Measurements from ENCODE around the gene ORC4. TPM values are rescaled to one million over a fixed set of nuclear protein-coding genes. Genes with fewer than 3 reads are reported as not detected.

The ORC4 gene
- polyA plus RNA-seq (2012; ENCODE audit: insufficient read depth, insufficient read length): 28.3 TPM

DNA sequence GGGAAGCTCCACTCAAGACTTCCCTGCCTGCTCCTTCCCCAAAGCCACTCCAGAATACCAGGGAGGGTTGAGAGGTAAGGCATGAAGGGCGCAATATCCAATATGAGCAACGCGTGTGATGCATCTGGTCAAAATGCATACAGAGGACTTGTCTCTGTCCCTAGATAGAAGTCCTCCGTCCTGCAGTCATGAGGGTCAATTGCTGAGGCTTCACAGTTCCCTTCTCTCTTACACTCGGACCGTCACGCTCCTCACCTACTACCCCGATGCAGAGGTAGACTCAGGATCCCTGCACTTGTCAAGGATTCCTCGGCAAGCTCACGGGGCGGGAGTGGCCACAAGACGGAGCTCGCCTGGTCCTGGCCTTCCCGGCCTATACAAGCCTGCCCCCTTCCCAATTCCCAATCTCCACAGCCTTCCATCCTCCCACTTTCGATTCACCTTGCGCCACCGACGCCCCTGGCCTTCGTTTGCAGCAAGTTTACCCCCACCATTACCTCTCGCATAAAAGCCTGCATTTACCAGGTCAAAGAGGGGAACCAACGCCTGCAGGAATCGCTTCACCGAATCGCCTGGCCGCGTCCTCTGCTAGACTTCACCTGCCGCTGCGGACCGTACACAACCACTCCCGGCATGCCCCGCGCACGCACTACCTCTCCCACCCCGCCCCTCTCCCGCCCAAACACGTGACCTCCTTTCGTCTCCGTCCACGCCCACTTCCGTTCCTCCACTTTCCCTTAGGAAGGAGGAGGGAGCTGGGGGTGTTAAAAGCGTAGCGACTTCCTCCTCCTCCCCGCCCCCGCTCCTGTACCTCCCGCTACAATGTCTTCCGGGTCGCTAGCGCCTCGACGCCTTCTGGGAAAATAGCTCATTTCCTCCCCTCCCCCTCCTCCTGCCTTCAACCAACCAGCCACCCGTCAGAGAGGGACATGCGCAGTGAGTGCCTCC, at the start of gene ORC4:
Gene ORC4, minus strand, starts transcription at position 627 of the 948 bp plus-strand sequence. CDS start 44,779 bp downstream, outside the sequence.
- peak within 1 kb of the TSS; percentile 98 for H3K4me3 ChIP-seq (ENCODE audit: low read length)
- peak; percentile 99 for DNase-seq (ENCODE audit: low read depth, low spot score)

DNA sequence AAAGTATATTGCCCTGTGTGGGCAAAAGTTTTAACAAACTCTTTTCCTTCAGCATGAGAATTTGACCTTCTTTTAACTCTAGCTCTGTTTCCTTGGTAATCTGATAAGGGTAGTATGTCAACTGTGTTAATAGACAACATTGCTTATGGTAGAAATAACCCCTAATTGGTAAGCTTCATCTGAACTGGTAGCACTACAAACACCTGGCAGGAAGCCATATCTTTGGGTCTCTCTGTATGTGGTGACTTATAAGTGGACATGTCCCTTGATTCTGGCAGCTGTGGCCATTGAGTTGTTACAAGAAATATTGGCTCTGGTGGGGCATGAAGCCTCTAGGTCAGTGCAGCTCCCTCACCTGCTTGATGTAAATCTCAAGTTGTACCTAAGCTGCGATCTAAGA, 47.3 kb upstream of the ORC4 start:
- DNase-seq (ENCODE audit: low read depth, low spot score): no peak
- H3K4me3 ChIP-seq (ENCODE audit: low read length): no peak overlapping the region

- H3K4me3 ChIP-seq (ENCODE audit: low read length): no peak overlapping the region
- DNase-seq (ENCODE audit: low read depth, low spot score): no peak
Measured at GRCh38 chr2:148065936-148066335, 45.4 kb upstream of the ORC4 start.

DNA sequence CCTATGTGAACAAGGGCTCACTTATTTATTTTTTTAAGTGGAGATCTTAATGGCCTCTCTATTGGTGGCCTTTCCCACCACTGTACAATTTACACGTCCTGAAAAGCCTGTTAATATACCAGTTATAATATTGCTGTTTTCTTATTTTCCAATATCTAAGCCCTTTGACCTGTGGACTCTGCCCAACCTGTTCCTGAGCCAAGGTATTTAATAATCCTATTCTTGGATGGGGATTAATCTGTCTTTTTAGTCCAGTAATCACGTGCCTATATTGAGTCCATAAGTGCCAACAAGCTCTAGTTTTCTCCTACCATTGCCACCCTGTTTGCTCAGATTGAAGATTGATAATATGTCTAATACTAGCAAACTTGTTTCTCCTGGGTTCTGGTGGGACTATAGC, 43.1 kb upstream of the ORC4 start:
- H3K4me3 ChIP-seq (ENCODE audit: low read length): no peak overlapping the region
- DNase-seq (ENCODE audit: low read depth, low spot score): no peak

DNA sequence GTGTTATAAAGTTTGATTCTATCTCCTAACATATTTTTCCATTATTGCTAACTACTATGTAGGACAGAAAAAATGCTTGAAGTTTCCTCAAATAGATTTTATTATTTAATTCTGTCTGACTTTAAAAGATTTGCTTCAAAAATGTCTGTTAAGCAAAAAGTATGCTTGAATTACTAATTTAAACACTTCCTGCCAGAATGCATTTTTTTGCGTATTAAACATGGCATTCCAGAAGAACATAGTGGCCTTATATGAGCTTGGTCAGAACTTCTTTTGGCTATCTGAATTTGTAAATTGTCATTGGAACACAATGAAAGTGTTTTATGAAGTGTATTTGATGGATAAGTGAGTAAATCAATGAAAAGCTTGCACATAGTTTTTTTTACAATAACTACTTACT, 38.1 kb upstream of the ORC4 start:
- no peak overlapping the region for H3K4me3 ChIP-seq (ENCODE audit: low read length)
- DNase-seq (ENCODE audit: low read depth, low spot score): no peak

DNA sequence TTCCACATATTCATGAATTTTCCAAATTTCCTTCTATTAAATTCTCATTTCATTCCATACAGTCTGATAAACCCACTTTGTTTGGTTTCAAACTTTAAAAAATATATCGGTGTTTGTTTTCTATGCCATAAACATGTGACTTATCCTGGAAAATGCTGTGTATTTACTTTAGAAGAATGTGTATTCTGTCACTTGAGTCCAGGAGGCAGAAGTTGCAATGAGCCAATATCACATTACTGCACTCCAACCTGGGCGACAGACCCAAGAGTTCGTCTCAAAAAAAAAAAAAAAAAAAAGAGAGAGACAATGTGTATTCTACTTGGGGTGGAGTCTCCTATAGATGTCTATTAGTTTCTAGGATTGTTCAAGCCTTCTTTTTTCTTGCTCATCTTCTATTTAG, 32.1 kb upstream of the ORC4 start:
- DNase-seq (ENCODE audit: low read depth, low spot score): no peak

DNA sequence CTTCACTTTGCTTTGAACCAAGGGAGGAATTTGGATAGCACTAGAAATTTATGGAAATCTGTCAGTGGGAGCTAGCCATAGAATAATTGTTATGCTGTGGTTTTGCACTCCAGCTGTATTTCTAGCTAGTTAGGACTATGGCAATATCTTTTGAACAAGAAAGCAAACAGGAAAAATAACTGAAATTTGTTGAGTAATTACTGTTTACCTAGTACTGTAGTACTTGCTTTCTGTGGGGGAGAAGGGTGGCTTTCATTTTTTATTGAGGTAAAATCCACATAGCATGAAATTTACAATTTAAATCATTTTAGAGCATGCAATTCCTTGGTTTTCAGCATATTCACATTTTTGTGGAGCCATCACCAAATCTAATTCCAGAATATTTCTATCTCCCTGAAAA, 28.7 kb upstream of the ORC4 start:
- DNase-seq (ENCODE audit: low read depth, low spot score): no peak
- no peak overlapping the region for H3K4me3 ChIP-seq (ENCODE audit: low read length)

More for the DNA sequence above, 32.1 kb upstream of the ORC4 start:
- no peak overlapping the region for H3K4me3 ChIP-seq (ENCODE audit: low read length)

DNA sequence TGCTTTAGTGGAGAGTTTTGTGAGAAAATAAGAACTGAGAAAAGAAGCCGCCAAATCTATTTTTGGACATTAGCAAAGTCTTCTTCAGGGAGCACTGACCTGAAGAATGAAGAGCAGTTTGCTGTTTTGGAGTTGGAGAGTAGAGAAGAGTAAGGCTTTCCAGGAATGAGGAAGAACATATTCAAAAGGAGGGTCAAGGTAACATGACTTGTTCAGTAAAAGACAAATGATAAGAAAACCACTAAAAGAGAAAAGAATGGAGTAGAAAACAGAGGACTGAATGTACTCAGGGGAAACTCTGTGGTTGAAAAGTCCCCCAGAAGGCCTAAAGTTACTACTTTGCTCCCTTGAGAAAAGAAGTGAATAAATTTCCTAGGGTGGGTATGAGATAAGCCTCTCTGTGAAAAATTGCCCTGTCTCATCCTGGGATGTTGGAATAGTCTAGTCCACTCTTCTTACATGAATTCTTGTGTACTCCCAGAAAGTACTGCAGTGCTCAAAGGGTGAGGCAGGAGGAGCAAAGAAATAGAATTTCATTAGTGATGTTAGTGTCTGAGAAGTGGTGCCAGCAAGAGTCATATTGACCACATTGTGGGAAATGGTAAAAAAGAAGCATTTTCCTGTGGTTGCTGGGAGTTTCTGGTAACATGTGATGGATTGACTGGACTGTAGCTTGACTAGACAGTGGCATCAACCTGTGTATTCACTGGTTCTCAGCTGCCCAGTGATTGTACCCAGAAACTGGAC, 28.1 kb upstream of the ORC4 start:
- H3K4me3 ChIP-seq (ENCODE audit: low read length): no peak overlapping the region
- DNase-seq (ENCODE audit: low read depth, low spot score): no peak

GRCh38 chr2:148046802-148047201, 26.3 kb upstream of the ORC4 start:
- H3K4me3 ChIP-seq (ENCODE audit: low read length): no peak overlapping the region
- DNase-seq (ENCODE audit: low read depth, low spot score): peak; percentile 55

DNA sequence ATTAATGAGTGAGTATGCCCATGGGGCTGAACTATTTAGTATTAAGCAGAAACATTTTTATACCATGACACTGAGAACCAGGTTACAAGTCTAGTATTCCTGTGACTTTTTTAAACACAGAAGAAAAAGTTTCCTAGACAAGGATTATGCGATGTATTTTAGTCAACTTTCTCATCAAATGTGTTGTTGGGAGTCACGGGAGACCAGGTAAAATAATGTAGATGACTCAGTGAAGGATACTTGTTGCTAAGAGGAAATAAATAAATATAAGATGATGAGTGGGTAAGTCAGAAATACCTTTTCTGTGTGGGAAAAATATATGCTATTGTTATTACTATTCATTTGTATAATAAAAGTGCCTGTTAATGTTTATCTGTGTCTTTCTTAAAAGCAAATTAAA, 23.8 kb upstream of the ORC4 start:
- no peak overlapping the region for H3K4me3 ChIP-seq (ENCODE audit: low read length)
- DNase-seq (ENCODE audit: low read depth, low spot score): no peak

- H3K4me3 ChIP-seq (ENCODE audit: low read length): no peak overlapping the region
- DNase-seq (ENCODE audit: low read depth, low spot score): no peak
Measured at GRCh38 chr2:148042219-148042618, 21.7 kb upstream of the ORC4 start.

GRCh38 chr2:148039783-148040182, 19.2 kb upstream of the ORC4 start:
- no peak for DNase-seq (ENCODE audit: low read depth, low spot score)
- H3K4me3 ChIP-seq (ENCODE audit: low read length): no peak overlapping the region

DNA sequence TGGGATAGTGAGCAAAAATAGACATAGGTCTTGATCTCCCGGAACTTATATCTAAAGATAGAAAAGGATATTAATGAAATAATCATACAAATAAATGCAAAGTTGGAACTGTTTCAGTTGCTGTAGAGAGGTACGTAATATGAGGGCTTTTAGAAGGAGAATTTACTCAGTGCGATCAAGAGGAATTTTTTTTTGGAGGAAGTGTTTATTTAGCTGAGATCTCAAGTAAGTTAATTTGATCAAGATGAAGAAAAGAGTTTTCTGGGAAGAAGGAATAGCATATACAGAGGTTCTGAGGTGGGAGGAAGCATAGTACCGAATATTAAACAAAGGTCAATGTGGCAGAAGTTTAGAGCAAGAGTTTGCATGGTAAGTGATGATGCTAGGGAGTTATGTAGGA, 11.7 kb upstream of the ORC4 start:
- no peak for DNase-seq (ENCODE audit: low read depth, low spot score)
- no peak overlapping the region for H3K4me3 ChIP-seq (ENCODE audit: low read length)

DNA sequence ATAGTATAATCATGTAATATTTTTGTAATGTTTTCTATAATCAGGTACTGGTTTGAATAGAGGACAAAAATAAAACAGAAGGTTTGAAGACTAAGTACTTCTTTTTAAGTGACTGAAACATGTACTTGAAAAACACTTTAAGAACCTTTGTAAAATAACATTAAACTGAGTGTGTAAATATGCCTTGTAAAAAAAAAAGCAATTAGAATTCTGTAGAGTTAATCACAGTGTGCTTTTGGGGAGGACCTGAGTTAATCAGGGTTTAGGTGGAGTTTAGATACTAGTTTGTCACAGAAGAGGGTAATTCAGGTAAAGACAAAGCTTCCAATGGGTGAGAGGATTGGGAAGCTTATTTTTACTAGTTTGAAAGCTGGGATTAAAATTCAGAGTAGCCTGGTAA, 10.6 kb upstream of the ORC4 start:
- no peak for DNase-seq (ENCODE audit: low read depth, low spot score)
- no peak overlapping the region for H3K4me3 ChIP-seq (ENCODE audit: low read length)

GRCh38 chr2:148028781-148029180, 8.2 kb upstream of the ORC4 start:
- H3K4me3 ChIP-seq (ENCODE audit: low read length): no peak overlapping the region
- no peak for DNase-seq (ENCODE audit: low read depth, low spot score)

DNA sequence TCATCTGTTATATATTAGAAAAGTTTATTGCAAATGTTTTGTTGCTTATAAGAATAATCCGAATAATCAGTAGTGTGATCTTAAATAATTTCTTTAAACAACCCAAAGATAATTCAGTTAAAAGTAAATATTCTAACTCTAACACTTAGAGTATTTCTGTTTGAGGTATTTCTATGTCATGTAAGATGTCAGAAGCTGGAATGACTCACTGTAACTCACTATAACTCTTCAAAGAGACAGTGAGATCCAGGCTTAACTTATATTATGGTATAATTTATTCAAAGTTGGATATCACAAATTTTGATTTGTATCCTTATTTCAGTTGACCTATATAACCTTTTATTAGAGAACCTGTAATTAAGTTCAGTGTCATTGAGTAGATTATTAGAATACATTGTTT, 7.3 kb upstream of the ORC4 start:
- DNase-seq (ENCODE audit: low read depth, low spot score): no peak
- H3K4me3 ChIP-seq (ENCODE audit: low read length): no peak overlapping the region

GRCh38 chr2:148026573-148026972, 6.0 kb upstream of the ORC4 start:
- DNase-seq (ENCODE audit: low read depth, low spot score): no peak
- H3K4me3 ChIP-seq (ENCODE audit: low read length): no peak overlapping the region

DNA sequence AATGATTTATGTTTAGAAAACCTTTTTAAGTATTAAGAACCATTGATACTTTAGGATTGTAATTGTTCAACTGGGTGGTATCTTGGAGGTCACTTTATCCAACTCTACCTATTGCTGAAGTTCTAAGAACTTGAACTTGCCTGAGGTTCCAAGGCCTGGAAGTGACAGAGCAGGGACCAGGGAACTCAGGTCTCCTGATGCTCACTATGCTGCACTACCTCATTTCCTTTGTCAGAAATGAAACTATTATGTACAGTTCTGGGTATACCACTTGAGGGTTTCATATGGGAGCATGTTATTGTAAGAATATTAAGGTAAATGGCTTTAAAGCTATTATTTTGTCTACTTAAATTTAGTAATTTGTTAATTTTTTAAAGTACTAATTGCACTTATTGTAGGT, 3.3 kb upstream of the ORC4 start:
- H3K4me3 ChIP-seq (ENCODE audit: low read length): no peak overlapping the region
- no peak for DNase-seq (ENCODE audit: low read depth, low spot score)

- no peak overlapping the region for H3K4me3 ChIP-seq (ENCODE audit: low read length)
- DNase-seq (ENCODE audit: low read depth, low spot score): no peak
Measured at GRCh38 chr2:148022882-148023281, 2.3 kb upstream of the ORC4 start.

- no peak for DNase-seq (ENCODE audit: low read depth, low spot score)
- H3K4me3 ChIP-seq (ENCODE audit: low read length): peak overlapping the region; percentile 87
Measured at GRCh38 chr2:148022351-148022750, 1.8 kb upstream of the ORC4 start.

All from Jurkat, Clone E6-1 (cell line).